Amniotic epithelial cell (primary cell): ENCODE data around the gene TFCP2L1.
"Not testable (repeated sequence)": the region's sequence is repeated elsewhere in the genome, so short reads cannot be mapped to it uniquely, and the experiment has no call there.

Source experiments
- DNase-seq: peaks from one replicate; pipeline ENCODE4 v3.0.0-alpha.2; 2010; ENCODE audit warnings: low read depth

TFCP2L1 gene

DNA sequence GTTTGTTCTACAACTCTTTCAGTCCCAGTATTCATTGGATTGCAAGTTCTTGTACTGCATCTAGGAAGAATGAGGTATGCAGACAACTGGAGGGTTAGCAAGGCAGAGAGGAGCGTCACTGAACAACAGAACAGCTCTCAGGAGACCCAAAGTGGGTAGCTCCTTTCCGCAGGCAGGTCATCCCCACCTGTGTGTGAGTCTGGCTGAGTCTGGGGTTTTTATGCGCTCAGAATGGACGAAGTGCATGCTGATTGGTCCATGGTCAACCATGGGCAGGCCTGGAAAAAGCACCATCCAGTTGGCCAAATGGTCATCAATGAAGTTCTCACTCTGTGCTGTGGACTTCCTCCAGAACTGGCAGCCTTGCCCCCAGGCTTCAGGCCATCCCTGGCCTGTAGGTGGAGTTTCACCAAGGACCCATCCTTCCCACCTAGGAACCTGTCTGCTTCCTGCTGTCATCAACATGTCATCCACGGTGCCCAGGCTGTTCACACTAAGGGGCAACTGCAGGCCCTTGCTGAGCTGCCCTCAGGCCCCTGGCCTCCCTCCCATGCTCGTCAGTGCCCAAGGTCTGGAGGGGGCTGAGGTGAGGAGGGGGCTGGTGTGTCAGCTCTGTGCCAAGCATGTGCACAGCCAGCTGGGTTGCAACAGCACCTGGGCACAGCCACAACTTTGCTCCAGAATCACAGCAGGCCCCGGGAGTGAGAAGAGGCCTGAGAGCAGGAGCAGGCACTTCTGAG, 11.1 kb upstream of the TFCP2L1 start:
- DNase-seq = no peak

DNA sequence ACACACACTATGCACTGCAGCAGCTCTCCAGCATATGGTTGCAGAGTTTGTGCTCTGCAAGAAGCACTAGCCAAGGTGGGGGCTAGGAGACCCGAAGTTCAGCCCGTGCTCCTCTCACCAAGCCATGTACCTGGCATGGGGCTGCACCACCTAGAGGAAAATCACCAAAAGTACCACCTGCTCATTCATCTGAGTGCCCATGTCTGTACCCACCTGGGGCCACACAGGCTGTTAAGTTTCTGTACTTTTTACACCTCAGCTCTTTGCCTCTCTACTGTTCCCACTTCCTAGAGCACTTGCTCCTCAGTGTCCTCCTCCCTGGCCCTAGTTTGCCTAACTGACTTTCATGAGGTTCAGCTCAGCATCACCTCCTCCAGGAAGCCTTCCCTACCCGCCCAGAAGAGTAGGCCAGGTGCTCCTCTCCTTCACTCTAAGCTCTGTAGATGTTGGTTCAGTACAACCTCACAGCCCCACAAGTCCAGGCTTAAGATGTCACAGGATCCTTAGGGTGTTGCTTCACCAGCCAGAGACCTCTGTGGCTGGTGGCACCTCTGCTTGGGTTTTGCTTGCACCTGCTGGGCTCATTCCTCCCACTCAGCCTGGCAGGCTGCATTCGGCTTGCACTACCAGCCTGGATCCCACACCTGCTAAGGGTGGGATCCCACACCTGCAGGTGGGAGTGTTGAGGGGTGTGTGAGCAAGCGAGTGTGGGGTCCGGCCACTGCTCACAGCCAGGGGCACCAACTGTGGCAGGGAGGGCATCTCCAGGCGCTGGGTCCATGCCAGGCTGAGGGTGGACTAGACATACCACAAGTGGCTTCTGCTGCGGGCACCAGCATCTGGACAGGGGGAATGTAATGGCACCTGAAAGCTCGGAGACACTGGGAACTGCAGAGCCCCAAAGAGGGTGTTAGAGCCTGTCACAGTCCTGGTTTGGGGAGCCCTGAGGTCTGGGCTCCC, 10.2 kb upstream of the TFCP2L1 start:
- no peak for DNase-seq

DNA sequence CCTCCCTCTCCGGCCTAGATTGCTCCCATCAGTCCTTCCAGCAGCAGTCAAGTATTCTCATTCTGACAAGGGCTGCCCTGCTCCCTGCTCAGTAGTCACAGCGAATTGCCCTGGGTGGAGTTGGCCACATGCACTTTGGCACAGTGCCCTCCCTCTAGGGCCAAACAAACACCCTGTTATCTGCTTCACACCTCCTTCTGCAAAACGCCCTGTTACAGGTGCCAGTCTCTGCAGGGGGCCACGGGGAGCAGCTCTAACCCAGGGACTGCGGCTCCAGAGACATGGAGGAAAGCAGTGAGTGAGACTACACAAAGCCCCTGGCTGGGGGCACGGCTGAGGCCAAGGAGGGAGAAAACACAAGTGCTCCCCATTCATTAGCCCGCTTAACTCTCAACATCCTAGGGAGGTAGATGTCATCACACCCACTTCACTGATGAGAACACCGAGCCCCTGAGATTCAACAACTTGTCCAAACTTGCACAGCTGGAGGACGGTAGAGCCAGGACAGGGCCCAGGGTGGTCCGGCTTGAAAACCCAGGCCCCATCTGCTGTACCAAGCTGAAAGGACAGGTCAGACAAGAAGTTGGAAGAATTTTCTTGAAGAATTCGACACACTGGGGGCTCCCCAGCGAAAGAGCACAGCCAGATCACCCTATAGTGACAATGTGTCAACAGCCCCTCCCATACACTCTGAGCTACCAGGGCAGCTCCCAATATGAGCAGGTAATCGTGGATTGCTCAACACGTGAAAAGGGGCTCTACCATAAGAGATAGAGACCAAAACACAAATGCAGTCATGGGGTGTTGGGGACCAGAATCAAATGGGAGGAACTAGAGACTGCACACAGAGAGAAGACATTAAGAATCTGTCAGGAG, 8.7 kb upstream of the TFCP2L1 start:
- DNase-seq = no peak

DNA sequence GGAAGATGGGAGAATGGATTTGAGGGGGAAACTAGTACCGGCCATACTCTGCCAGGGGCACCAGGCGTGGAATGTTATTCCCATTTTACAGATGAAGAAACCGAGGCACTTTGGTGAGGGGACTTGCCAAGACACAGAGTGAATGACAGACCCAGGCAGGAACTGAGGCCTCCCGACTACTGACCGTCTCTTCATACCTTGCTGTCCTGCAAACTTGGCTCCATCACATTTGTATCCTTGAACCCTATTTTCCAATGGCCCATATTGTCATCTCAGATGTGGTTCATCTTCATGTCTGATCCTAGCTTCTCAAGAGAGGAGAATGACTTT, 6.2 kb upstream of the TFCP2L1 start:
- no peak for DNase-seq

DNA sequence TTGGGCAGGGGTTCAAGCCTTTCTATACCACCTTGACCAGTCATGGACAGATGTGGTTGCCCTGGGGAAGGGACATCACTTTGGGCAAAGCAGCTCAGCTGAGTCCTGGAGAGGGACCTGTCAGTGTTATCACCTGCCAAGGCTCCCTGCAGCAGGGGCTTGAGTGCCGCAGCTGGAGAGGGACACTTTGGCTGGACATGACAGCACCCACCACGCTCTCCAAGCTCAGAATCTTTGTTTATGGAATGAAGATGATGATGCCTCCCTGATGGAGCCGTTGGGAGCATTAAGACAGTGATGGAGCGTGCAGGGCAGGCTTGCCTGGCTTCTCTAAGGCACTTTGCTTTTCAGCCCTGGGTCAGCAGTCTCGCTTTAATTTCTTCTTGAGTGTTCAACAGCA, 4.3 kb upstream of the TFCP2L1 start:
- no peak for DNase-seq

DNA sequence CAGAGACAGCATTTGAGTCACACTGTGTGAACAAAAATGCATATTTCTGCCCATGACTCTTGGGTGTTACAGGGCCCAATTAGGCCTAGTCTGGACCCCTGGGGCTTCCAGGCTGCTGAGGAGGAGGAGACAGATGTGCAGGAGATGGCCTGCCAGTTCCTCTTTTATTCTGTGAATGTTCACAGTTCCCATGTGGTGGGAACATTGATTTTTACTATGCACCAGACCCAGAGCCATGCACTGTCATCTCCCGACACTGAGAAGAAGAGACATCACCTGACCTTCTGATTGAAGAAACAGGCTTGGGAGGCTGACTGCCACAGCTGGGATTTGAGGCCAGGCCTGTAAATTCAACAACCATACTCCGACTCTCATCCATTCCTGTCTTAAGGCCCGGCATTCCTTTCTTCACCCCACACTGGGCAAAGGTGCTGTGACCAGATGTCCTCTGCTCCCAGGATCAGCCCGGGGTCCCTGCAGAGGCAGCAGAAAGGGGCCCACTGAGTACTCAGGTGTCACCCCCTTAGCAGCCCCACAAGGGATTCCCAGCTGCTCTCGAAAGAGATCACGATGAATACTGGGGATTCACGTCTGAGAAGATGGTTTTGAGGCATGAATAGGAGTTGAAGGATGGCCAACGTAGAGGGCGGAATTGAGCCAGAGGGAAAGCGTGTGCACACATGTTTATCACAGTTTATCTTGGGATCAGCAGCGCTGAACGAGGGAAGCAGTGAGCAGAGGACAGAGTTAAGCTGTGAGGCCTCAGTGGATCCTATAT, 3.6 kb upstream of the TFCP2L1 start:
- no peak for DNase-seq

DNA sequence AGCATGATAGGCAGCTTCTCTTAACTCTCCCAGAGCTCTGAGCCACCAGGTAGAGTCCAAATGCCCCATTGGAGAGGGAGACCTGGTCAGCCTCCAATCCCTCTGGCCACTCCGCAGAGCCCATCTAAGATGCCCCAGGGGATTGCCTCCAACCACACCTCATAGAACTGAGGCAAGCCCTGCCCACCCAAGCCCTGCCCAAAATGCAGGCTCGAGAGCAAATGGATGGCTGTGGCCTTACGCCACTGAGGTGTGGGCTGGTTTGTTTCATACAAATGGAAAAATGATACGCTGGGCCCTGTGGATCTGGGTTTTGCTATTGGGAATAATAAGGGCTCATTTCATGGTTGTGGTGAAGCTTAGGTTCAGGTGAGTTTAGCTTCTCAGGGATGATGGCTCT, 3.0 kb upstream of the TFCP2L1 start:
- DNase-seq = no peak

DNA sequence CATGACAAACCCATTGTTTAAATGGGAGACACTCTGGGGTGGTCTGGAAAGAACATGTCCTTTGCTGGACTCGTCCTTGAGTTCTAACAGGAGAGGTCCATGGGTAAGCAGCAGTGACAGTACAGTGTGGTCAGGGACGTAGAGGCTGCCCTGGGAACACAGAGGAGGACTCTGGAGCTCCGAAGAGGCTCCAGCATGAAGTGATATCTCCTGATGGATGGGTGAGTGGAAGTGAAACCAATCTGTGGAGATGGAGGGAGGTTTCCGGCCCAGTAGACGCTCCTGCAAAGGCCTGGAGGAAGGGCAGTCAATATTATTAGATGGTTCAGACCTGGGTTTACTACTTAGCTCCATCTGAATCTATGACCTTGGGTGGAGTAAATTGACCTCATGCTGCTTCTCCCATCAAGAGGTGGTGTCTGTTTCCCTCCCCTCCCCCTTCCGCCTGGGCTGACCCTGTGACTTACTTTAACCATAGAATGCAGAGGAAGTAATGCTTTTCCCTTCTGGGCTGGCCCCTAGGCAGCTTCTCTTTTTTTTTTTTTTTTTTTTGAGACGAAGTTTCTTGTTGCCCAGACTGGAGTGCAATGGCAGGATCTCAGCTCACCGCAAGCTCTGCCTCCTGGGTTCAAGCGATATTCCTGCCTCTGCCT, 2.3 kb upstream of the TFCP2L1 start:
- no peak for DNase-seq

DNA sequence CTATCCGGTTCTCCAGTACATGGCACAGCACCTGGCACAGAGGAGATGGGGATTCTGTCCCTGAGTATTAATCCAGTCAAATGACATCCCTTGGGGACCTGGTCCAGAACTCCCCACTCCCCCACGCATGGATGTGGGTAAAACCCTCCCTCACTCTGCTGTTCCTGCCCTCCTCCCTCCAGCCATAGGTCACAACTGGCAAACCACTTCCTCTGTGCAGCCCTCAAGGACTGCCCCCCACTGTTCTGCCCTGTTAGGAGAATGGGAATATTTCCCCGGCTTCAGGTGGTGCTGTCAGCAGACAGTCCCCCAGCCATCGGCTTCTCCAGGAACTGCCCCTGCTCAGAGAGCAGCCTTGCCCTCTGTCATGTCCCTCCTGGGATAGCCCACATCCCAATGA, 1.5 kb upstream of the TFCP2L1 start:
- DNase-seq = no peak

DNA sequence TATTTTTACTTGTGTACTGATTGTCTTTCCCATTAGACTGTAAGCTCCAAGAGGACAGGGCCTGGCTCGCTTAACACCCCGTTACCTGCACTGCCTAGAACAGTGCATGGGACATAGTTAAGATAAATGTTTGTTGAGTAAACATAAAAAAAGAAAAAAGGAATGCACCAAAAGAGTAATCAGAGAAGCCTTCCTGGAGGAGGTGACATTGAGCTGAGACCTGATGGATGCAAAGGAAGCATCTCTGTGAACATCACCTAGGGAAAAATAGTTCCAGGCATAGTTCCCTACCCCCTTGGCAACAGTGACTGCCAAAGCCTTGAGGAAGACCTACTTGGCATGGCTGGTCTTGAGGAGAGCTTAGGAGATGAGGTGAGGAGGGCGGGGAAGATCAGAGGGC, 924 bp upstream of the TFCP2L1 start:
- DNase-seq = no peak

DNA sequence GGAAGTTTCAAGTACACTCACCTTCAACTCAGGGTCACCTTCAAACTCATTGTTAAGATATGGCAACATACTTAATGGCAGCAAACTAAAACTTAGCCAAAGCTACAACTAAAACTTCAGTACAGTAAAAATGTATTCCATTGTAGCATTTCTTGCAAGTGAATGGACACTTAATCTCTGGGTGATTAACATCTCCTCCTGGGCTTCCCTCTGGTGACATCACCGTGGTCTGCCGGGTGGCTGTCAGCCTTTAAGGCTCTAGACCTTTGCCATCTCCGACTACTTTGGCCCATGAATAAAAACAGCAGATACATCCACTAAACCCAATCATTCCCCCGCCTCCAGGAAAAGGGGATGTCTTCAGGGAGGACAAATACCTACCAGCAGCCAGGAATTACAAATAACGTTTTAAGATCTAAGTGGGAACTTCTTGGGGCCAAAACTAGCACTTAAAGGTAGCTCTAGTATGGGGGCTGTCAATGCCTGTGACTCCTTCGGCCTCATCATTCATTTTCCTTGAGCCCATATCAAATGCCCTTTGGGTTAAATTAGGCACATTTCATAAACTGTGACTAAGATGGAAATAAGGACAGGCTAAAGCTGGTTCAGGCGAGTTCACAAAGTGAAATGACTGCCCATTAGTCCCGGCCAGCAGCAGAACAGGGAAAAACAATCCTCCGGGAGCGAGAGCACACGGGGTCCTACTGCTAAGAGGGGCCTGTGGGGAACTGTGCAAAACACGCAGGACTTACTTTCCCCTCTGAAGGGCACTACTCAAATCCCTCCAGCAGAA, 1.1 kb downstream of the TFCP2L1 start:
- DNase-seq = no peak

DNA sequence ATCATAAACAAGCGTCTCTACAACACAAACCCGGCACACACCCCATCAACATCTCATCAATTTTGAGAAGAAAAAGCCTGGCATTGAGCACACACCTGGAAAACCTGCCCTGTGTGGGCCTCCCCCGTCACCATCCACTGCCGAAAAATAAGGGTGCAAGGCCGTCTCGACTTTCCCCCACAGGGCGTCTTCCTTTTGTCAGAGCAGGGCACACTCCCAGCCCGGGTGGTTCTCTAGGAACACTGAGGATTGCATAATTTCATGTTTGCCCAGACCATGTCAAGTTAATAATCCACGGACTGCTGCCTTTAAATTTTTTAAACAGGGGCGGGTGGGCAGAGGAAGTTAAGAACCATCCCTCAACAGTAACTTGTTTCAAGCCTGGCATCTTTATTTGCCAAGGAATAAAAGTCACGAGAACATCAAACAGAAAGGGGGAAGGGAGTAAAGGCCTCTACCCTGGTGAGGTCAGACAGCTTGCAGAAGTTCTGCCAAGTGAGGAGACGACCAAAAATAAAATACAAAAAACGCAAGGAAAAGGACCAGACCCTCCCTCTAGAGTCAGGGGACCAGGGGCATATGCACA, 2.1 kb downstream of the TFCP2L1 start:
- DNase-seq = no peak

DNA sequence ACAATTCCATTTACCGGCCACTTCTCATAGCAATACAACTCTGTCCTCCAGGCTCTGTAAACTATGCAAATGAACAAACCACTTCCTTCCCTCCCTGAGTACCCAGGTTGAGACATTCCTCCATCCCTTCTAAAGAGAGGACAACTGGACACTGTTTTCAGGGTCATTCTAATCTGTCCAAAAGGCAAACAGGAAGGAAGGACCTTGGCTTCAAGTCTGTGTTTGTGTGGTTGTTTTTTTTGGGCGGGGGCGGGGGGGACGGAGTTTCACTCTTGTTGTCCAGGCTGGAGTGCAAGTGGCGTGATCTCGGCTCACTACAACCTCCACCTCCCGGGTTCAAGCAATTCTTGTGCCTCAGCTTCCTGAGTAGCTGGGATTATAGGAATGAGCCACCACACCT, 3.3 kb downstream of the TFCP2L1 start:
- DNase-seq = no peak

DNA sequence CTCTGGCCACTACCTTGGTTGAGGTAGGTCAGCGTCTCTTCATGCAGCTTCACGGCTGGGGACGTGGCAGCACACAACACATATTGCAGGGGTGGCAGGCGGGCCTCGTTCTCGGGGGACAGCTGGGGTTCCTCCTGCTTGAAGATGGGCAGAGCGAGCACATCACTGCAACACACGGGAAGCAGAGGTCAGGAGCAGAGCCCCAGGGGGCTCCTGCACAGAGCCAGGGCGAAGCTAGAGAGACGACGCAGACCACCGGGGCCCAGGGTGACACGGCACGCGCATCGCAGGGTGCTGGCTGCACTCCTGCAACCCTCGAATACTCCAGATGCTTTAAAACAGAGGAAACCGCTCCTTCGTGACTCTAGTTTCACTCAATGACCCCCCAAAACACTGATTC, 3.9 kb downstream of the TFCP2L1 start:
- DNase-seq = no peak

DNA sequence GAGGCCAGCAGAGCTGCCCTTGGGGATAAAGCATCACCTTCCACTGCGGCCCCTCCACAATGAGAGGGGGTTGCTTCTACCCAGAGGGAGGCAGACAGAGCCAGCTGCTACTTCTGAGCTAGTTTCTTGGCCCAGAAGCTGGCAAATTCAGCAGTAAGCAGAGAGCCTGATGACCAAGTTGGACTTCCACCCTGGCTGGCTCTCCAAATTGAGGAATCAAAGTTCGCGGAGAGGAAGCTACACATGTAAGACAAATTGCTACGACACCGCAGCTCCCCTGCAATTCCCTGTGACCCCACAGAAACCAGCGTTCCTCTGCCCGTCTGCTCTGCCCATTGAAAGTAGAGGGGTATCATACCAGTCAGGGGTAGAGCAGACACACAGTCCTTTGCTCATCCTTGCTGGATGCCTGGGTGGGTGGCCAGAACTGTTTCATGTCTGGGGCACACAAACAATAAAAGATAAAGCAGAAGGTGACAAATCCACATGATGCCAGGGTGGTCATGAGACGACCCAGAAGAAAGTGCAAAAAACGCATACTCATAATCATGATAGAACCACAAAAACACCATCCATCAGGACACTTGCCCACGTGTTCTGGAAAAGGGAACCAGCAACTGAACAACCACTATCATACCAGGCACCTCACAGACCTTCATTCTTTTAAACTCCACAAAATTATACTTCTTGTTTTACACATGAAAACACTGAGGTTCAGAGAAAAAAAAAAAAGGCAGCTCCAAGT, 5.4 kb downstream of the TFCP2L1 start:
- DNase-seq = no peak

DNA sequence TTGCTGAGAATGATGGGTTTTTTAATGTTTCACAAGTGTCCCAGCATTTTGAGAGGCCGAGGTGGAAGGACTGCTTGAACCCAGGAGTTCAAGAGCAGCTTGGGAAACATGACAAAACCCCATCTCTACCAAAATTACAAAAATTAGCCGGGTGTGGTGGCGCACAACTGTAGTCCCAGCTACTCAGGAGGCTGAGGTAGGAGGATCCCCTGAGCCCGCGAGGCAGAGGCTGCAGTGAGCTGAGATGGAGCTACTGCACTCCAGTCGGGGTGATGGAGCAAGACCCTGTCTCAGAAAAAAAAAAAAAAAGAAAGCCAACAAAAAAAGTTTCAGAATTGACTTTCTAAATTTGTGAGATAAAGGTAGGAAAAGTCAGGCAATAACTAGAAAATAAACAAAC, 8.7 kb downstream of the TFCP2L1 start:
- DNase-seq = no peak

DNA sequence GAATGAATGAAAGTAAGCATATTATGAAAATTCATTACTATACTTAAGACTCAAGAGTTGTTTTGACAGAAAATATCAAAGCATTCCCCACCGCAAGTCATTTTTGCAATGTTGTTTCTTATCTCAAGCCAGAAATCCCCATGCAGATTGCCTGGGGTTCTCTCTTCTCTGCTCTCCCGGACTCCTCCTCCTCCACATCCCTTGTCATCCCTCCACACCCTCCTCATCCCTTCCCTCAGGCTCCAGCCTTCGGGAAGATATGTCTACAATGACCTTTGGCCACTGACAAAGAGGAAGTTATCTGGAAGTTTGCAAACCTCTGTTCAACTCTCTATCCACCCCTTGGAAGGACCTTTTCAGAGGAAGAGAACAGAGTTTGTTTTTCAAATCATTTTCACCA, 11.9 kb downstream of the TFCP2L1 start:
- DNase-seq = peak; percentile 54

DNA sequence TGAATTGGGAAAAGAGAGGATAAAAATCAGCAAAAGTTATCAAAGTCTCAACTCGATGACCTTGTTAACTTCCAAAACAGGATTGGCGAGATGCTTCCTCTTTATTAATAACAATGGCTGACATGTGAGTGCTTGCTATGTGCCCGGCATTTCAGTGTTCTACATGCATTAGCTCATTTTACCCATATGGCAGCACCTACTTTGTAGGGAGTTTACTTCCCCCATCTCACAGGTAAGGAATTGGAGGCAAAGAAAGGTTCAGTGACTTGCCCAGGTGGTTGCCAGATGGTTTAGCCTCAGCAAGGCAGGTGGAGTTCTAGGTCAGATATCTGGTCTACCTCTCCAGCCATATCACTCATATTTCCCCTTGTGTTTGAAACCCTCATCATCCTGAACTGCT, 12.4 kb downstream of the TFCP2L1 start:
- DNase-seq = no peak

DNA sequence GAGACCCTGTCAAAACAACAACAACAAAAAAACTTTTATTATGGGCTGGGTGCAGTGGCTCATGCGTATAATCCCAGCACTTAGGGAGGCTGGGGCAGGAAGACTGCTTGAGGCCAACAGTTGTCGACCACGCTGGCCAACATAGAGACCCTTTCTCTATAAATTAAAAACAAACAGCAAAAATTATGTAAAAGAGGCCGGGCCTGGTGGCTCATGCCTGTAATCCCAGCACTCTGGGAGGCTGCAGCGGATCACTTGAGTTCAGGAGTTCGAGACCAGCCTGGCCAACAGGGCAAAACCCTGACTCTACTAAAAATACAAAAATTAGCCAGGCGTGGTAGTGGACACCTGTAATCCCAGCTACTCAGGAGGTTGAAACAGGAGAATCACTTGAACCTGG, 15.6 kb downstream of the TFCP2L1 start:
- DNase-seq = not testable (repeated sequence)
